GM19455 (cell line): ENCODE measurements around the gene PLA2G12B.
"Not testable (repeated sequence)": the region's sequence is repeated elsewhere in the genome, so short reads cannot be mapped to it uniquely, and the experiment has no call there.

Experiments used
- ATAC-seq: cut with Tn5 transposase; IDR thresholded peaks from one replicate; pipeline ENCODE4 v1.9.1; 2021; ENCODE audit not compliant: unreplicated experiment

Gene PLA2G12B, protein sequence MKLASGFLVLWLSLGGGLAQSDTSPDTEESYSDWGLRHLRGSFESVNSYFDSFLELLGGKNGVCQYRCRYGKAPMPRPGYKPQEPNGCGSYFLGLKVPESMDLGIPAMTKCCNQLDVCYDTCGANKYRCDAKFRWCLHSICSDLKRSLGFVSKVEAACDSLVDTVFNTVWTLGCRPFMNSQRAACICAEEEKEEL

DNA sequence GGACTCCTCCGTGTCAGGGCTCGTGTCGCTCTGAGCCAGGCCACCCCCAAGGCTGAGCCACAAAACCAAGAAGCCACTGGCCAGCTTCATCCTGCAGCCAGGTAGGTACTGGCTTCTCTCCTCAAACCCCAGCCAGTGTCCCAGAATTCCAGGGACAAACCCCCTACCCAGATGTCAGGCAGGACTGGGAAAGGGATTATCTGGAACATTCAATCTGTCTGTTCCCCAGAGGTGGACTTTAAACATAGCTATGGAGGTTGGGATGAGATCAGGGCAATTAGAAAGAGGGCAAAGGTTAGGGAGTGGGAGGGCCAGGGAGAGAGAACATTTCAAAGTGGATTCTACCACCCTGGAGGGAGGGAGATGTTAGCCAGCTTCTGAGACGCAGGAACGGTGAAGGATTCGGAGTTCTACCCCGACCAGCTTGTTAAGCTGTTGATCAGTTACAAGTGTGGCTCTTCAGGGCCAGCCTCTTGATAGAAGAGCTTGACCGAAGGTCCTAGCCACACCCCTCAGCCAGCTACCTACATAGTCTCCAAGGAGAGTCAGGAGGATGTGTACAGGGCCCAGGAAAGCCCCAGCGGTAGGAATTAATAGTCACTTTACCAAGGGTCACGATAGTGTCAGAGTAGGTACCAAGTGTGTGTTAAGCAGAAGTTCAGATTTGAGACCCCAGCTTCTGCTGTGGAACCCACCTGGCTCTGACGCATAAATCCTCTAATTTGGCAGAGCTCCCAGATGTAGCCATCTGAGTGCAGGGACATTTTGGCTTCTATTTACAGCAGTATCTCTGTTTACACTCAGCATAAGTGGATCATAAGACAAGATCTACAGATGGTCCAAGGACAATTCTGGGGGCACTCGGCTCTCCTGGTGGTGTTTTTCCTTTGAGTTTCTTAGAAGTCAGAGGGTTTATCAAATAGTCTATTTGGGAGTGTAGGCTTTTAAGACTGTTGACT, at the start of gene PLA2G12B:
Gene PLA2G12B, minus strand, starts transcription at position 211 of the 959 bp plus-strand sequence. Its CDS starts 121 bp downstream, at position 90.
- no peak for ATAC-seq

DNA sequence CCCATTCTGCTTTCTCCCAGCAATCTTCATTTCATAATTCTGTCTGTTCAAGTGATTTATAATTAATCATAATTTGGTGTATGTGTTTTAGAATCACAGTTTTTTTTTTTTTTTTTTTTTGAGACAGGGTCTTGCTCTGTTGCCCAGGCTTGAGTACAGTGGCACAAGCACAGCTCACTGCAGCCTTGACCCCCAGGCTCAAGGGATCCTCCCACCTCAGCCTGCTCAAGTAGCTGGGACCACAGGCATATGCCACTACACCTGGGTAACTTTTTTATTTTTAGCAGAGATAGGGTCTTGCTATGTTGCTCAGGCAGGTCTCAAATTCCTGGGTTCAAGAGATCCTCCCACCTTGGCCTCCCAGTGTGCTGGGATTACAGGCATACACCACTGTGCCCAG, 49.2 kb upstream of the PLA2G12B start:
- no peak for ATAC-seq

DNA sequence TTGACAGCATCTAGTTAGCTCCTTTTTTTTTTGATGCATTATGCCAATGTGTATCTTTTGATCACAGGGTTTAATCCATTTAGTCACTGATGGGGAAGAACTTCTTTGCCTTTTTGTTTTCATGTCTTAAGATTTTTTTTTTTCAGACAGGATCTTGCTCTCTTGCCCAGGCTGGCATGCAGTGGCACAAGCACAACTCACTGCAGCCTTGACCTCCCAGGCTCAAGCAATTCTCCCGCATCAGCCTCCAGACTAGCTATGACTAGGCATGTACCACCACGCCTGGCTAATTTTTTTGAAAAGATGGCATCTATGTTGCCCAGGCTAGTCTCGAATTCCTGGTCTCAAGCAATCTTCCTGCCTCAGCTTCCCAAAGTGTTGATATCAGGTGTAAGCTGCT, 46.4 kb upstream of the PLA2G12B start:
- no peak for ATAC-seq

DNA sequence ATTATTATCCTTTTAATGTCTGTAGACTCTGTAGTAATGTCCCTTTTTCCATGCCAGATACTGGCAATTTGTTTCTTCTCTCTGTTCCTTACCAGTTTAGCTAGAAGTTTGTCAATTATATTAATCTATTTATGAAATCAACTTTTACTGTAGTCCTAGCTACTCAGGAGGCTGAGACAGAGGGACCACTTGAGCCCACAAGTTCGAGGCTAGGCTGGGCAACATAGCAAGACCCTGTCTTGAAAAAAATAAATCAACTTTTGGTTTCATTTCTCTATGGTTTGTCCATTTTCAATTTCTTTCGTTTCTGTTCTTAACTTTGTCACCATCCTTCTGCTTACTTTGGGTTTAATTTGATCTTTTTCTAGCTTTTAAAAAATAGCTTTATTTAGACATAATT, 42.5 kb upstream of the PLA2G12B start:
- no peak for ATAC-seq

DNA sequence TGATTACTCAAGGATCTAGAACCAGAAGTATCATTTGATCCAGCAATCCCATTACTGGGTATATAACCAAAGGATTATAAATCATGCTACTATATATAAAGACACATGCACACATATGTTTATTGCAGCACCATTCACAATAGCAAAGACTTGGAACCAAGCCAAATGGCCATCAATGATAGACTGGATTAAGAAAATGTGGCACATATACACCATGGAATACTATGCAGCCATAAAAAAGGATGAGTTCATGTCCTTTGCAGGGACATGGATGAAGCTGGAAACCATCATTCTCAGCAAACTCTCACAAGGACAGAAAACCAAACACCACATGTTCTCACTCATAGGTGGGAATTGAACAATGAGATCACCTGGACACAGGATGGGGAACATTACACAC, 40.9 kb upstream of the PLA2G12B start:
- ATAC-seq = not testable (repeated sequence)

DNA sequence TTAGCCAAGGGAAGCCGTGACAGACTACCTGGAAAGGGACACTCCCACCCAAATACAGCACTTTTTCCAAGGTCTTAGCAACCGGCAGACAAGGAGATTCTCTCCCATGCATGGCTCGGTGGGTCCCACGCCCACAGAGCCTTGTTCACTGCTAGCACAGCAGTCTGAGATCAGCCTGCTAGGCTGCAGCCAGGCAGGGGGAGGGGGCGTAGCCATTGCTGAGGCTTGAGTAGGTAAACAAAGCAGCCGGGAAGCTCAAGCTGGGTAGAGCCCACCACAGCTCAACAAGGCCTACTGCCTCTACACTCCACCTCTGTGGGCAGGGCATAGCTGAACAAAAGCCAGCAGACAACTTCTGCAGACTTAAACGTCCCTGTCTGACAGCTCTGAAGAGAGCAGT, 35.2 kb upstream of the PLA2G12B start:
- ATAC-seq = not testable (repeated sequence)

DNA sequence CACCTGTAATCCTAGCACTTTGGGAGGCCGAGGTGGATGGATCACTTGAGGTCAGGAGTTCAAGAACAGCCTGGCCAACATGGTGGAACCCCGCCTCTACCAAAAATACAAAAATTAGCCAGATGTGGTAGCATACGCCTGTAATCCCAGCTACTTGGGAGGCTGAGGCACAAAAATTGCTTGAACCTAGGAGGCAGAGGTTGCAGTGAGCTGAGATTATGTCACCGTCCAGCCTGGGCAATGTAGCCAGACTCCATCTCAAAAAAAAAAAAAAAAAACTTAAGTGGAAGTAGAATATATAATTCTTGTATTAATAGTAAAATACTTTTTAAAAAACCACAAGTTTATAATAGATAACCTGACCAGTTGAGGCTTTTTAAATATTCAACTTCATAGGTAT, 30.0 kb upstream of the PLA2G12B start:
- ATAC-seq = not testable (repeated sequence)

DNA sequence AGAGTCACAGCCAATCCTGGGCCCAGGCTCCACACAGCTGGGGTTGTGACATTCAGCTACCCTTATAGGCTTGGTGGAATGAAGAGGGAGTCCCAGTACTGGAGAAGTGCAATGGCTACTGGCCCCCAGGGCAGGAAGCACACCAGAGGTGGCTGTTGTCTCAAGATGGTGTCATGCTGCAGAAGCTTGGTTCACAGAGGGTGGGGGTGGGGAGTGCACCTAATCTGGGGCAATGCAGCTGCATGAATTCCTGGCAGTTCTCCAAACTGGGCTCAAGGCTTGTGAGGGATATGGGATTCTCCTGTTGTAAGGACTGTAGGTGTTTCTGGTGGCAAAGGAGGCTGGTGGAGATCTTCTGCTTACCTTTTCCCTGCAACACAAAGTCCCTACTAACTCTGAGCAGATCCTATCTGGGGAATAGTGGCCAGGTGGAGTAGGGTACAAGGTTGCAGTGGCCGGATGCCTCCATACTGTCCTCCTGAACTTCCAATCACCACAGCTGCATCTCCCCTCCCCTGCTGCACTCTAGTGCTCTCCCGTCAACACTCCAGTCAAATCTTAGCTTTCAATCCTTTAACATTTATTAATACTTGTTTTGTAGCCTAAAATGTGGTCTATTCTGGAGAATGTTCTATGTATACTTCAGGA, 27.4 kb upstream of the PLA2G12B start:
- ATAC-seq = no peak

DNA sequence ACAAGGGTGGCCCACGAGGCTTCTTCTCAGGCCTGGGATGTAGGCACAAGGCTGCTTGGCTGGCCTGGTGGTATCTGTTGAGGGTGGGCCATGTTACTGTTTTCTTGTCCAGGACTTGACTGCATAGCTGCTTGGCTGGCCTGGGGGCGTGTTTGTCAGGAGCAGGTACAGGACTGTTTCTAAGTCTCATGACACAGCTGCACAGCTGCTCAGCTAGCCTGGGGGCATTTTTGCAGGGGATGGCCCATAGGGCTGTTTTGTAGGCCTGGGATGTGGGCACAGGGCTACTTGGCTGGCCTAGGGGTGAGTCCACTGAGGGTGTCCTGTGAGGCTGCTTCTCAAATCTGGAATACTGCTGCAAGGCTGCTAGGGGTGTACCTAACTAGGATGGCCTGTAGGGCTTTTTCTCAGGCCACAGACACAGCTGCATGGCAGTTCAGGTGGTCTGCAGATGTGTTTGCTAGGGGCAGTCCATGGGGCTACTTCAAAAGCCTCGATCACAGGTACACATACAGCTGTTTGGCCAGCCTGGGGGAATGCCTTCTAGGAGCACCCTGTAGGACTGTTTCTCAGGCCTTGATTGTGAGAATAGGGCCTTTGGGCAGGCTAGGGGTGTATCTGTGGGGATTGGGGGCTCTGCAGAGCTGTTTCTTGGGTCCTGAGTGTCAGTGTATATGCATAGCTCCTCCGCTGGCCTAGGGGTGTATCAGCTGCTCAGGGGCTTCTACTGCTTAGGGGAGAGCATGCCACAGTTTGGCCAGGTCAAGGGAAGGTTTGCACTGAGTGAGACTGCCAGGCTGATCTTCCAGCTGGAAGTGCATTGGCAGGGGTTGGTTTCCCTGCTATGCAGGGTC, 26.6 kb upstream of the PLA2G12B start:
- ATAC-seq = no peak

DNA sequence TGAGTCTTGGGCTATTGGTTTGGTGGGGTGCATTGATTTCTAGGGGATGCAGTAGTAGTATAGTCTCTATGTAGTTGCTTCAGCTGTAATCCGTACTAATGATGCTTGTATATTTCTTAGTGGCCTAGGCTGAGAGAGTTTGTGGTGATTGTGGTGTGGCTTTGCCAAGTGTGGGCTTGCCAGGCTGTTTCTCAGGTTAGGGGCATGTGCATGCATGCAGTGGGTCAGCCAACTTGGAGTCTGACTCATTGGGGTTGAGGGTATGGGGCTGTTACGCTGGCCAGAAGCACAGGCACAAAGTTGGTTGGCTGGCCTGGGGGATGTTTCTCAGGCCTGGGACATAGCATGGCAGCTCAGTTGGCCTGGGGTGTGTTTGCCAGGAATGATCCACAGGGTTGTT, 25.7 kb upstream of the PLA2G12B start:
- no peak for ATAC-seq

DNA sequence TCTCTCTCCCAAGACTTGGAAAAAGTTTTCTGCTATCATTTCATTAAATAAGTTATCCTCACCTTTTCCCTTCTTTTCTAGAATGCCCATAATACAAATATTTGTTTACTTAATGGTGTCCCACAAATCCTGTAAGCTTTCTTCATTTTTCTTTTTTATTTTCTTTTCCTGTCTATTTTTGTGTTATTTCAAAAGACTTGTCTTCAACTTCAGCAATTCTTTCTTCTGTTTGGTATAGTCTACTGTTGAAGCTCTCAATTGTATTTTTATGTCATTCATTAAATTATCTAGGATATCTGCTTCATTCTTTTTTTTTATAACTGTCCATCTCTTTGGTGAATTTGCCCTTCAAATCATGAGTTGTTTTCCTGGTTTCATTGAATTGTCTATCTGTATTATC, 25.1 kb upstream of the PLA2G12B start:
- no peak for ATAC-seq

DNA sequence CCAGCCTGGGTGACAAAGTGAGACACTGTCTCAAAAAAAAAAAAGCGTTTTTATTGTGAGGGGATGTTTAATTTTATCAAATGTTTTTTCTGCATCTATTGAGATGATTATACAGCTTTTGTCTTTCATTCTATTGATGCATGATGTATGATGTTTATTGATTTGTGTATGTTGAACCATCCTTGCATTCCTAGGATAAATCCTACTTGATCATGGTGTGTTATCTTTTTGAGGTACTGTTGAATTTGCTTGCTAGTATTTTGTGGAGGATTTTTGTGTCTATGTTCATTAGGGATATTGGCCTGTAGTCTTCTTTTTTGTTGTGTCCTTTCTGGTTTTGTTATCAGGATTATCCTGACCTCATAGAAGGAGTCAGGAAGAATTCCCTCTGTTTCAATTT, 22.3 kb upstream of the PLA2G12B start:
- ATAC-seq = no peak

DNA sequence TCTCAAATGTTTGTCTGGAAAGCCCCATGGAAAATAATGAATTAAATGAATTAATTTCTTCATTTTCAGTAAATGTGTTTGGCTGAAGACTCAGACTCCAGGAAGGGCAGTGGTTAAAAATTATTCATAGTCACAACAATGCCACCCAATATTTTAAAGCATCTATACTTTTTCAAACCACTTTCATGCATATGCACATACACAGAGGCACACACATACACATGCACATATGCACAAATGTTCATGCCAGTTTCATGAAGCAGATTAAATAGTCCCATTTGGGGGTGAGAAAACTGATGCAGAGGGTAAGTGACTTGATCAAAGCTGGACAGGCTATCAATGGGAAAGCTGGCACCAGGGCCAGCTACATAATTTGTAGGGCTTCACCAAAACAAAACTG, 1.4 kb upstream of the PLA2G12B start:
- ATAC-seq = no peak

DNA sequence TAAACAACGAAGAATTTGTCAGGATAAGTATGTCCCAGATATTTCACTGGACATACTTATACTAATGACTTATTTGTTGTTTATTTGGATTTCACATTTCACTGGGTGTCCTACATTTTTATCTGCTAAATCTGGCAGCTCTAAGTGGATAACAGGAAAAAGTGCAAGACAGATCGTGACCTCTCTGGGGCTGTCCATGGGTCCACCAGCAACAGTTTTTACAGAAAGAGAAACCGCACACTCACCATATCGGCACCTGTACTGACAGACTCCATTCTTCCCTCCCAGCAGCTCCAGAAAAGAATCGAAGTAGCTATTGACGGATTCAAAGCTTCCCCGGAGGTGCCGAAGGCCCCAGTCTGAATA, 393 bp downstream of the PLA2G12B start:
- no peak for ATAC-seq

DNA sequence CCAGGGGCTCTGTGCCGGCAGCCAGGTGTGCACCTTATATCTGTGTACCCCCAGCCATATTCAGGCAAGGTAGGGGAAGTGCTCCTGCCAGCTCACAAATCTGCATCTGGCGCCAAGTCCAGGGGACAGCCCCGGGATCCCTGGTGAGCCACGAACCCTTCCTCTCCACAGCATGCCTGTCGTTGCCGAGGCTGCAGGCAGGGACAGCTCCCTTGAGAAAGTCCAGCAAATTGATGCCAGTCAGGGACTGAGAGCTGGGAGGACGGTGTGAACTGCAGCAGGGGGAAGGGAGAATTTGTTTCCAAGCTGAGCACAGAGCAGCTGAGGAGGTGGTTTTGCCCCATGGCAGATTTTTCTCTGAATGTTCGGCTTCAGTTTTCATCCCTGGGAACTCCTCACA, 919 bp downstream of the PLA2G12B start:
- no peak for ATAC-seq

DNA sequence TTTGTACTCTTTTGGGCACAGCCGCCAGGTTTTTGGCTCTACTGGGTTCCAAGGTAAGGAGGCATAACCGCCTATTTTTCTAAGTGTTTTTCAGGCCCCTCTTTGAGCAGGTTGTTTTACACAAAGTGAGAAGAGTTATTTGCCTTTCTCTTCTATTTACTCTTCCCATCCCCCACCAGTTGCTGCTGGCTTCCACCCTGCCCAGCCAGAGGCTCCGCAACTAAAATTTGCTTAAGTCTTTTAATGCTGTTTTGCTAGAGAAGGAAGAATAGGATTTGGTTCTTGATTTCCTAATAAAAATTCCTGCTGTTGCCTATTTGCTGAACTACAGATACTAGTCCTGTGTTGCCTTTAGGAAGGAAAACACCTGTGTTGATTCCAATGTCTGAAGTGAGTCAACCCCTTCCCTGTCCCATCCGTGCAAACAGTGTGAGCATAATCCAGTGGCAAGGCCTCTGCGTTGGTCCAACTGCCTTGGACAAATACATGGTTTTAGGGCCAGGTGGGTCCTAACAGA, 1.9 kb downstream of the PLA2G12B start:
- no peak for ATAC-seq

DNA sequence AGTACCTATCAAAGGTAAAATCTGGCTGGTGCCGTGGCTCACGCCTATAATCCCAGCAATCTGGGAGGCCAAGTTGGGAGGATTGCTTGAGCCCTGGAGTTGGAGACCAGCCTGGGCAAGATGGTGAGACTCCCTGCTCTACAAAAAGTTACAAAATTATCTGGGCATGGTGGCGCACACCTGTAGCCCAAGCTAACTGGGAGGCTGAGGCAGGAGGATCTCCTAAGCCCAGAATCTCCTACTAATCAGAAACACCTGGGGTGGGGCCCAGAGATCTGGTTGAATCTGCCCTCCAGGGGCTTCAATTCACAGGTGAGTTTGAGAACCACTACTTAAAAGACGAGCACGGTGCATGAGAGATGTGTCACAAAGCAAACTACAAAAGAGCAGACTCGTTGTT, 2.4 kb downstream of the PLA2G12B start:
- no peak for ATAC-seq

DNA sequence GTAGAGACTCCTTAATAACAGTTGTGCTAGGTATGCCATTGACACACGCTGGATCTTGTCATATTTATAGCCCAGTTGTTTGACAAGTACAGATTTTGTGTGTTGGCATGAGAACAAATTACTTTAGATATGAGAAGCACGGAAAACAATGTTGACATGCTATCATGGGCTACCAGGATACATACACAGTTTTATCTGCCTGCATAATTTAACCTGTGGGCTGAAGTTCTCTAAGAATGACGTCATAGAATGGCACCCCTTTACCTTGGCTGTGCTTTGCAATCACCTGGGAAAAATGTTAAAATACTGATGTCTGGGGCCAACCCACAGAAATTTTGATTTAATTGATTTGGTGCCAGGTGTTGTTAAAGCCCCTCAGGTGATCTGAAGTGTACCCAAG, 2.8 kb downstream of the PLA2G12B start:
- no peak for ATAC-seq

DNA sequence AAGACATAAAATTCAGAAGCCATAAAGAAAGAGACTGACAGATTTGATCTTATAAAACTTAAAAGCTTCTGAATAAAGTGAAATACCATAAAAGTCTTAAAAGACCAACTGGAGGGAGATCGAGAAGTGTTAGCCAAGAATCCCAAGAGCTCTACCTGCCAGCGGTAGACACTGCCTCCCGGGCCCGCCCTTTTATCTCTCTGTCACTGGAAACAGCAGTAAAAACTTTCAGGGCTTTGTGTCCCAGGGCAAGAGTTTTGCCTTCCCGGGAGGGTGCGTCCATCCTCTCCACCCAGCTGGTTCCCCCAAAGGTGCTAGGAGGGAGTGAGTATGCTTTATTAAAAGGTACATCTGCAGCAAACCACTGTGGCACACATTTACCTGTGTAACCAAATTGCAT, 5.8 kb downstream of the PLA2G12B start:
- ATAC-seq = no peak

DNA sequence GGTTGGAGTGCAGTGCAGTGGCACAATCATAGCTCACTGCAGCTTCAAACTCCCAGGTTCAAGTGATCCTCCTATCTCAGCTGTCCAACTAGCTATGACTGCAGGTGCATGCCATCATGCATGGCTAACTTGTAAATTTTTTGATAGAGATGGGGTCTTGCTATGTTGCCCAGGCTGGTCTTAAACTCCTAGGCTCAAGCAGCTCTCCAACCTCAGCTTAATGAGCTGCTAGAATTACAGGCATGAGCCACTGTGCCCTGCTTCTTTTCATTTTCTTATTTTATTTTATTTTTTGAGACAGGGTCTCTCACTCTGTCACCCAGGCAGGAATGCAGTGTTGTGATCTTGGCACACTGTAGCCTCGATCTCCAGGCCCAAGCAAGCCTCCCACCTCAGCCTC, 7.6 kb downstream of the PLA2G12B start:
- no peak for ATAC-seq
